Stimulated activated naive CD8-positive, alpha-beta T cell treated with anti-CD3 and anti-CD28 coated beads, Interleukin-15, amount 100 ng/mL, for 72 hours (primary cell): Measurements from ENCODE around the gene ELMOD2.
"Not testable (repeated sequence)": the region's sequence is repeated elsewhere in the genome, so short reads cannot be mapped to it uniquely, and the experiment has no call there.

Experiments
- ATAC-seq: fragments of 150-1000 bp; cut with Tn5 transposase; 2 replicates; pipeline ENCODE4 v1.10.0; 2021; ENCODE audit warnings: mild to moderate bottlenecking, moderate library complexity
- DNase-seq, 2 donors: peaks; one replicate each; pipeline ENCODE4 v3.0.0; 2021 to 2022
- H3K27ac Mint-ChIP-seq, 2 donors: one replicate each; pipeline ENCODE4 v1.8.0; 2022; ENCODE audit warnings: mild to moderate bottlenecking in 2 of 2, mixed read lengths in 2 of 2, moderate library complexity in 2 of 2
- H3K27me3 Mint-ChIP-seq: one replicate; pipeline ENCODE4 v1.8.0; 2022; ENCODE audit warnings: mixed read lengths
- H3K4me1 Mint-ChIP-seq: one replicate; pipeline ENCODE4 v1.8.0; 2022; ENCODE audit warnings: mild to moderate bottlenecking, mixed read lengths
- H3K4me3 Mint-ChIP-seq, 2 donors: one replicate each; pipeline ENCODE4 v1.8.0; 2022; ENCODE audit warnings: mild to moderate bottlenecking in 2 of 2, mixed read lengths in 2 of 2, moderate library complexity in 1 of 2
- H3K9me3 Mint-ChIP-seq, 2 donors: one replicate each; pipeline ENCODE4 v1.8.0; 2022; ENCODE audit warnings: mixed read lengths in 2 of 2

The ELMOD2 gene, protein sequence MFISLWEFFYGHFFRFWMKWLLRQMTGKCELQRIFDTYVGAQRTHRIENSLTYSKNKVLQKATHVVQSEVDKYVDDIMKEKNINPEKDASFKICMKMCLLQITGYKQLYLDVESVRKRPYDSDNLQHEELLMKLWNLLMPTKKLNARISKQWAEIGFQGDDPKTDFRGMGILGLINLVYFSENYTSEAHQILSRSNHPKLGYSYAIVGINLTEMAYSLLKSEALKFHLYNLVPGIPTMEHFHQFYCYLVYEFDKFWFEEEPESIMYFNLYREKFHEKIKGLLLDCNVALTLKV

DNA sequence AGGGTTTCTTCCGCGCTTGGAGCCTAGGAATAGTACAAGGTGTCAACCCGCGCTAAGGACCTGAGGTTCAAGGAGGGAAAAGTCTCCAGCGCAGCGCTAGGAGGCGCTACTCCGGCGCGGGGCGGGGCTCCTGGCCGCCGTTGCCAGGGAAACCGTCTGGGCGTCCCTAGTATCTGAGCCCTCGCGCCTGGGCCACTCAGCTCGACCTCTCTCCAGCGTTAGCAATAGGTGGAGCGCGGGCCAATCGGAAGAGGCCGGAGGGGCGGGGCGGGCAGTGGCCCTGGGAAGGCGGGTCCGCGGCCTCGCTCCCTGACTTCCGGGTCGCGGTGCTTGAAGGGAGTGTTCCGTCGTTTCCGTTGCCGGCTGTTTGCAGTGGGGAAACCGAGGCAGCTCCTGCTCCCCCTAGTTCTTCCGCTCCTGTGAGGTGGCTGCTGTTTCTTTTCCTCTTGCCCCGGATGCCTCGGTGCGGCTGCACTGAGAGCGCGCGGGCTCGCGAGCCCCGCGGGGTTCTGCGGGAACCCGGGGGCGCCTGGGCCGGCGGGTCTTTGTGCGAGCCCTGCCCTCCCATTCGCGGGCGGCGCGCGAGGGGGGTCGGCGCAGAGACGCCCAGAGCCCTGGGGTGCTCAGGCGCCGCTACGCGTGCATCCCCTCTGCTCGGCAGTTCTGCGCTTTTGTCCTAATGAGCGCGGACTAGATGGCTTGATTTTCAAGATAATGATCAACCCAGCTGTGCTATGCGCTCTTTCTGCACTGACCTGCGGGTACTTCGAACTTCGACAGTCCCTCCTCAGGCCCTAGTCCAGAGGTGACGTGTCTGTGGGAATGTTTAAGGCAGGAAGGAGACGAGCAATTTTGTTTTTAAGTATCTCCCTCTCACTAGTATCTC is at the start of gene ELMOD2:
TSS of gene ELMOD2 (plus strand) at position 312 of the 886 bp plus-strand sequence. CDS start 1,261 bp downstream, outside the sequence.
- peaks cover 27% of the 10 kb centered on the region for H3K4me1 Mint-ChIP-seq
- H3K27me3 Mint-ChIP-seq, result no peaks in the 10 kb centered on the region
- peak within 1 kb of the TSS; percentile 86 to 89 for H3K4me3 Mint-ChIP-seq
- peak; percentile 100 for ATAC-seq
- peak within 1 kb of the TSS; percentile 87 to 97 for H3K27ac Mint-ChIP-seq
- peak; percentile 96 to 98 for DNase-seq
- no peaks in the 10 kb centered on the region for H3K9me3 Mint-ChIP-seq

GRCh38 chr4:140483445-140483844 is 40.5 kb upstream of the ELMOD2 start:
- Mint-ChIP-seq H3K27me3 (peaks cover 1% of the 10 kb centered on the region), H3K4me1 (no peaks in the 10 kb centered on the region), H3K27ac (no peak overlapping the region), H3K4me3 (no peak overlapping the region), H3K9me3 (peaks cover 3 to 8% of the 10 kb centered on the region in 2 donors)
- ATAC-seq (no peak), DNase-seq (no peak)

DNA sequence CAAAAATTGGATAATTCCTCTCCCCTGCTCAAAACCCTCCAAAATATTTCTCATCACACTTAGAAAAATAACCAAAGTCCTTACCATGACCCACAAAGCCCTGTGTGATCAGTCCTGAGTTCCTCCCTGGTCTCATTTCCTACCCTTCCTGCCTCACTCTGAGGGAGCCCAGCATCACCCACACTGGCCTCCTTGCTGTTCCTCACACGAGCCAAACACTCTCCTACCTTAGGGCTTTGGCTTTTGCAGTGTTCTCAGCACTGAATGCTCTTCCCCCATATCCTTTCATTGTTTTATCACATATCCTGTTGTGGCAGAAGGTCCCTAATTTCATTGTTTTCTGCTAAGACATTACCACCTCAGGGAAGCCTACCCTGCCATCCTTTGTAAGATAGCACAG is 38.0 kb upstream of the ELMOD2 start:
- Mint-ChIP-seq H3K27me3 (peaks cover 8% of the 10 kb centered on the region), H3K9me3 (peaks cover 3 to 8% of the 10 kb centered on the region in 2 donors), H3K27ac (no peak overlapping the region), H3K4me1 (no peaks in the 10 kb centered on the region), H3K4me3 (no peak overlapping the region)
- ATAC-seq (no peak), DNase-seq (no peak)

DNA sequence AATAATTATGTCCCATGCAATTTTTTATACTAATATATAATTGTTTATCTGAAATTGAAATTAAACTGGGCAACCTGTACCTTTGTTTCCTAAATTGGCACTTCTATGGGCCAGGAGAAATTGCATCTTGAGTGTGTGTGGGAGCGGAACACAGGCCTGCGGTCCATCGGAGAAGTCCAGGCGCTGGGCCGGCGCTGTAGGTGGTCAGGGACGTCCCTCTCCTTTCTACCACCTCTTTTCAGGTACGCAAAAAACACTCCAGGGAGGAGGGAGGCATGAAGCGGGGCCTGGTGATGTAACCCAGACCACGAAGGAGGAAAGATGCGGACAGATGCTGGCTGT is 26.6 kb upstream of the ELMOD2 start:
- H3K27ac Mint-ChIP-seq, result peak overlapping the region in 1 of 2 donors; percentile 41
- no peak for ATAC-seq
- peaks cover 65% of the 10 kb centered on the region for H3K27me3 Mint-ChIP-seq
- no peaks in the 10 kb centered on the region for H3K9me3 Mint-ChIP-seq
- H3K4me1 Mint-ChIP-seq, result peaks cover 6% of the 10 kb centered on the region
- peak overlapping the region; percentile 56 to 76 for H3K4me3 Mint-ChIP-seq
- DNase-seq, result no peak

- Mint-ChIP-seq H3K4me3 (peak within 1 kb of the TSS; percentile 56 to 76), H3K27me3 (peaks cover 68% of the 10 kb centered on the region), H3K9me3 (no peaks in the 10 kb centered on the region), H3K4me1 (peaks cover 6% of the 10 kb centered on the region), H3K27ac (peak within 1 kb of the TSS in 1 of 2 donors; percentile 41)
- peak; percentile 2 to 8 for DNase-seq
- peak; percentile 66 for ATAC-seq
Measured at GRCh38 chr4:140497747-140498636, 26.0 kb upstream of the ELMOD2 start, which contains the start of gene MGAT4D. Gene MGAT4D (minus strand): TSS chr4:140498293. CDS start chr4:140498222, 71 bp downstream.

DNA sequence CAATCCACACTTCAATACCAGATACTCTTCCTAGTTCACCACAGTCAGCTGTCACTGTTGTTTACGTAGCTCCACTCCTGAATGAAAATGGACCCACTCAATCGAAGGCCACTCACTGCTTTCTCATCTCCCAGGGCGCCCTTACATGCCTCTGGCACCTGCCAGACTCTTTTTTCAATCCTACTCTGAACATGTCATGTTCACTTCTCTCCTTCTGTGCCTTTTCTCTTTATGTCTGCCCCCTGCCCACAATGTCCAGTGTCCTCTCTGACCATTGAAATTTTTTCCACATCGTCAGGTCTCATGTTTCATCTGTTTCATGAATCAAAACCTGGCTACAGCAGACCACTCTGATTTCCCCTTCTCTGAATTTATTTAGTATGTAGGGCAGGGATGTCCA is 24.6 kb upstream of the ELMOD2 start:
- Mint-ChIP-seq H3K4me3 (no peak overlapping the region), H3K27ac (no peak overlapping the region)
- DNase-seq, result no peak

DNA sequence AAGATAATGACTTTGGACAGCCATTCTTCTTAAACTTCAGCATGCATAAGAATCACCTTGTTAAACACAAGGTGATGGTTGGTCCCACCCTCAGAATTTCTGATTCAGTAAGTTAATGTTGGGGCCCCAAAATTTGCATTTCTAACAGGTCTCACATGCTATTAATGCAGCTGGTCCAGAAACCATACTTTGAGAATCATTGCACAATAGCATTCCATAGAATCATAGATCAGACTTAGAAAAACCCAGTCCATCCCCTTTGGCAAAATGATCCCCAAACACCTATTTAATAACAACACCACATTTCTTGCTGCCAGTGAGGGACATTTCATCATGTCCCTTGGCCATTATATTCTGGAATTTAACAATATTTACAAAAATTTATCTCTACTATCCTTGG is 19.7 kb upstream of the ELMOD2 start:
- no peaks in the 10 kb centered on the region for H3K4me1 Mint-ChIP-seq
- no peak for DNase-seq
- H3K4me3 Mint-ChIP-seq, result no peak overlapping the region
- no peak for ATAC-seq
- H3K9me3 Mint-ChIP-seq, result no peaks in the 10 kb centered on the region
- H3K27ac Mint-ChIP-seq, result no peak overlapping the region
- peaks cover 56% of the 10 kb centered on the region for H3K27me3 Mint-ChIP-seq

More for the DNA sequence above, 24.6 kb upstream of the ELMOD2 start:
- no peak for ATAC-seq
- H3K27me3 Mint-ChIP-seq, result peaks cover 79% of the 10 kb centered on the region
- no peaks in the 10 kb centered on the region for H3K9me3 Mint-ChIP-seq
- peaks cover 6% of the 10 kb centered on the region for H3K4me1 Mint-ChIP-seq

DNA sequence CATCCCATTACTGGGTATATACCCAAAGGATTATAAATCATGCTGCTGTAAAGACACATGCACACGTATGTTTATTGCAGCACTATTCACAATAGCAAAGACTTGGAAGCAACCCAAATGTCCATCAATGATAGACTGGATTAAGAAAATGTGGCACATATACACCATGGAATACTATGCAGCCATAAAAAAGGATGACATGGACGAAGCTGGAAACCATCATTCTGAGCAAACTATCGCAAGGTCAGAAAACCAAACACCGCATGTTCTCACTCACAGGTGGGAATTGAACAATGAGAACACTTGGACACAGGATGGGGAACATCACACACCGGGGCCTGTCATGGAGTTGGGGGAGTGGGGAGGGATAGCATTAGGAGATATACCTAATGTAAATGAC is 10.2 kb upstream of the ELMOD2 start:
- ATAC-seq, H3K4me3 Mint-ChIP-seq, H3K27ac Mint-ChIP-seq, DNase-seq, H3K9me3 Mint-ChIP-seq, H3K4me1 Mint-ChIP-seq: not testable (repeated sequence)
- H3K27me3 Mint-ChIP-seq, result peaks cover 46% of the 10 kb centered on the region

DNA sequence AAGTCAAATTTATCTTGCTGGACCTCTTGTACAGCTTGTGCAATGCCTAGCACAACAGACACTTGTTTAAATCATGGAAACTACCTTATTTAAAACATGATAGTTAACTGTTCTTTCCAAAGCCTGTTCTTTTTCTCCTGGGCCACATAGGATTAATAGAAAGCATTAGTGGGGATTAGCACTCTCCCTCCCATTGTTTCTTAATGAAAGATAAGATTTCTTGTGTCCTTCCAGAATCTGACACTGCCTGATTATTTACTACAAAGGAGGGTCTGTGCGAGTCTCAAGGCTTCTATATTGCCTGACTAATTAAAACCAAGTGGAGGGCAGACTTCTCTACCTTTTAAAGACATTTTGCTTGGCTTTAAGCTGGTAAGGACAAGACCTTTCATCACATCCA is 8.5 kb upstream of the ELMOD2 start:
- Mint-ChIP-seq H3K27ac (no peak overlapping the region), H3K4me1 (no peaks in the 10 kb centered on the region), H3K4me3 (no peak overlapping the region), H3K9me3 (no peaks in the 10 kb centered on the region), H3K27me3 (peaks cover 30% of the 10 kb centered on the region)
- DNase-seq, result no peak
- ATAC-seq, result no peak

GRCh38 chr4:140523370-140523856 is 555 bp upstream of the ELMOD2 start:
- no peaks in the 10 kb centered on the region for H3K27me3 Mint-ChIP-seq
- peaks cover 27% of the 10 kb centered on the region for H3K4me1 Mint-ChIP-seq
- no peak overlapping the region for H3K27ac Mint-ChIP-seq
- ATAC-seq (peak; percentile 6), DNase-seq (no peak)
- H3K4me3 Mint-ChIP-seq, result peak overlapping the region; percentile 86 to 89
- H3K9me3 Mint-ChIP-seq, result no peaks in the 10 kb centered on the region

DNA sequence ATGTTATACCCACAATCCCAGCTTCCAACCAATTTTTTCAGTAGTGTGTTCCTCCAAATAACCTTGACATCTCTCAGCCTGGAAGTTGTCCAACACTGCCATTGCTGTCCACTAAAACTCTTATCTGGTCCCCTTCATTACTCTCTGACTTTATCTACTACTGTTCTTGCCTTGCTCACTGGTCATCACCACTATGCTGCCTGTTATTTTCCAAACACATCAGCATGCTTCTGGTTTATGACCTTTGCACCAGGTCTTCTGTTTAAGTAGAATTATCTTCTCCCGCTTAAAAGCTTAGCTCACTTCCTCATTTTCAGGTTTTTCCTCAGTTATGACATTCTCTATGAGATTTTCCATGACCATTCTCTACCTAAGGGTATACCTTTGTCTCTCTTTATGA is 5.5 kb downstream of the ELMOD2 start:
- peaks cover 19% of the 10 kb centered on the region for H3K4me1 Mint-ChIP-seq
- H3K27ac Mint-ChIP-seq, result no peak overlapping the region
- DNase-seq, result no peak
- ATAC-seq, result no peak
- no peaks in the 10 kb centered on the region for H3K27me3 Mint-ChIP-seq
- no peak overlapping the region for H3K4me3 Mint-ChIP-seq
- H3K9me3 Mint-ChIP-seq, result no peaks in the 10 kb centered on the region

DNA sequence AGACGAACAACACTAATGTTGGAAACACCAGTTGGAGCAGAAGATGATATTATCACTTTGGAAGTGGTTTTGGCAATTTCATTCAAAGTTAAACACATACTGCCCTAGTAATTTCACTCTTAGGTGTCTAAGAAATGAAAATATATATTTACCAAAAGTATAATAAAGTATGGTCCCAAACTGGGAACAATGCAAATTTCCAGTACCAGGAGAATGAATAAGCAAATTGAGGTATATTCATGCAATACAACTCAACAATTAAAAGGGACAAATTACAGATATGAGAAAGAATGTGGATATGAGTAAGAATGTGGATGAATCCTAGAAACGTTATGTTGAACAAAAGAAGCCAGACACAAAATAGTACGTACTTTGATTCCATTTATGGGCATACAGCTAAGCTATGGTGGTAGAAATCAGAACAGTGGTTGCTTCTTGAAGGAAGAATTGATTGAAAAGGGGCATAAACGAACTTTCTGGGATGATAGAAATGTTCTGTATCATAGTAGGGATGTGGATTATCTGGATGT is 10.0 kb downstream of the ELMOD2 start:
- Mint-ChIP-seq H3K4me1 (no peaks in the 10 kb centered on the region), H3K9me3 (no peaks in the 10 kb centered on the region), H3K27me3 (no peaks in the 10 kb centered on the region), H3K27ac (no peak overlapping the region), H3K4me3 (no peak overlapping the region)
- DNase-seq, result no peak
- ATAC-seq, result no peak

GRCh38 chr4:140556372-140557085 is 32.6 kb downstream of the ELMOD2 start:
- H3K9me3 Mint-ChIP-seq, result no peaks in the 10 kb centered on the region
- peak overlapping the region in 1 of 2 donors; percentile 31 for H3K27ac Mint-ChIP-seq
- peak overlapping the region; percentile 17 to 20 for H3K4me3 Mint-ChIP-seq
- H3K4me1 Mint-ChIP-seq, result peaks cover 18% of the 10 kb centered on the region
- peaks cover 32% of the 10 kb centered on the region for H3K27me3 Mint-ChIP-seq
- ATAC-seq, result peak; percentile 99
- peak; percentile 40 to 58 for DNase-seq

- H3K27me3 Mint-ChIP-seq, result peaks cover 39% of the 10 kb centered on the region
- DNase-seq (no peak), ATAC-seq (no peak)
- H3K4me3 Mint-ChIP-seq, result no peak overlapping the region
- no peaks in the 10 kb centered on the region for H3K9me3 Mint-ChIP-seq
- H3K27ac Mint-ChIP-seq, result no peak overlapping the region
- H3K4me1 Mint-ChIP-seq, result peaks cover 18% of the 10 kb centered on the region
Measured at GRCh38 chr4:140557831-140558435, 34.0 kb downstream of the ELMOD2 start.
